CD8-positive, alpha-beta memory T cell (primary cell): ENCODE results near the gene KPTN. TPM values are rescaled to one million over a fixed set of nuclear protein-coding genes. Genes with fewer than 3 reads are reported as not detected.

Experiments
- CTCF ChIA-PET: fragments of 350-600 bp; sonication (Branson Sonifier 250); formaldehyde crosslinking; loops from one replicate; lab custom pipeline; 2021; ENCODE audit warnings: antibody characterized with exemption; lab: Charles Lee
- POLR2A ChIA-PET: fragments of 350-600 bp; sonication (Branson Sonifier 250); formaldehyde crosslinking; loops from one replicate; lab custom pipeline; 2021; ENCODE audit warnings: antibody characterized with exemption; lab: Charles Lee
- DNase-seq, 5 donors: peaks; one replicate each; pipeline versions ENCODE4 v3.0.0 to v3.0.0-alpha.2; 2020 to 2022; ENCODE audit warnings: mixed read lengths in 1 of 5
- H3K27ac ChIP-seq: one replicate; pipeline ENCODE4 v1.7.0; 2013; ENCODE audit warnings: low read depth, mild to moderate bottlenecking, low read length, moderate library complexity
- H3K27me3 ChIP-seq: 2 replicates; pipeline ENCODE4 v1.7.0; 2013; ENCODE audit warnings: low read length, mild to moderate bottlenecking; ENCODE audit not compliant: insufficient read depth, poor library complexity, severe bottlenecking
- H3K36me3 ChIP-seq: 2 replicates; pipeline ENCODE4 v1.7.0; 2013; ENCODE audit warnings: mild to moderate bottlenecking, low read length, moderate library complexity; ENCODE audit not compliant: insufficient read depth
- H3K4me1 ChIP-seq: 2 replicates; pipeline ENCODE4 v1.7.0; 2013; ENCODE audit warnings: mild to moderate bottlenecking, low read length, moderate library complexity; ENCODE audit not compliant: insufficient read depth
- H3K4me3 ChIP-seq: 2 replicates; pipeline ENCODE4 v1.7.0; 2013; ENCODE audit warnings: mild to moderate bottlenecking, low read length
- H3K9me3 ChIP-seq: 2 replicates; pipeline ENCODE4 v1.7.0; 2013; ENCODE audit warnings: mild to moderate bottlenecking, low read length
- H3K27ac Mint-ChIP-seq, 8 donors: one replicate each; pipeline ENCODE4 v1.8.0; 2020 to 2021; ENCODE audit warnings: mixed read lengths in 8 of 8, mild to moderate bottlenecking in 6 of 8, inconsistent platforms in 3 of 8, moderate library complexity in 3 of 8
- H3K27me3 Mint-ChIP-seq, 2 donors: one replicate each; pipeline ENCODE4 v1.8.0; 2020 to 2021; ENCODE audit warnings: mixed read lengths in 2 of 2, mild to moderate bottlenecking in 1 of 2, moderate library complexity in 1 of 2
- H3K36me3 Mint-ChIP-seq, 3 donors: one replicate each; pipeline ENCODE4 v1.8.0; 2020 to 2021; ENCODE audit warnings: mixed read lengths in 3 of 3, inconsistent platforms in 1 of 3, mild to moderate bottlenecking in 1 of 3
- H3K4me1 Mint-ChIP-seq, 3 donors: one replicate each; pipeline ENCODE4 v1.8.0; 2020 to 2021; ENCODE audit warnings: mixed read lengths in 3 of 3, inconsistent platforms in 1 of 3, mild to moderate bottlenecking in 1 of 3
- H3K4me3 Mint-ChIP-seq, 7 donors: one replicate each; pipeline ENCODE4 v1.8.0; 2020 to 2021; ENCODE audit warnings: mixed read lengths in 7 of 7, mild to moderate bottlenecking in 6 of 7, moderate library complexity in 4 of 7, inconsistent platforms in 2 of 7
- H3K9me3 Mint-ChIP-seq, 5 donors: one replicate each; pipeline ENCODE4 v1.8.0; 2020 to 2022; ENCODE audit warnings: mixed read lengths in 5 of 5, mild to moderate bottlenecking in 3 of 5, moderate library complexity in 2 of 5, inconsistent platforms in 1 of 5
- polyA plus RNA-seq: library from polyadenylated mRNA; unstranded; fragments of 300-500 nt; fragmentation: Illumina TruSeq; gene quantifications from one replicate; pipeline ENCODE4 v1.2.3, GENCODE V29; 2021
- total RNA-seq, 2 experiments: library from RNA; stranded (reverse); gene quantifications; one replicate each; pipeline ENCODE4 v1.2.3, GENCODE V29; 2021

KPTN gene
- total and polyA plus RNA-seq, 3 experiments from 2014 or later = 5.9 to 12.4 (median 10.8) TPM

DNA sequence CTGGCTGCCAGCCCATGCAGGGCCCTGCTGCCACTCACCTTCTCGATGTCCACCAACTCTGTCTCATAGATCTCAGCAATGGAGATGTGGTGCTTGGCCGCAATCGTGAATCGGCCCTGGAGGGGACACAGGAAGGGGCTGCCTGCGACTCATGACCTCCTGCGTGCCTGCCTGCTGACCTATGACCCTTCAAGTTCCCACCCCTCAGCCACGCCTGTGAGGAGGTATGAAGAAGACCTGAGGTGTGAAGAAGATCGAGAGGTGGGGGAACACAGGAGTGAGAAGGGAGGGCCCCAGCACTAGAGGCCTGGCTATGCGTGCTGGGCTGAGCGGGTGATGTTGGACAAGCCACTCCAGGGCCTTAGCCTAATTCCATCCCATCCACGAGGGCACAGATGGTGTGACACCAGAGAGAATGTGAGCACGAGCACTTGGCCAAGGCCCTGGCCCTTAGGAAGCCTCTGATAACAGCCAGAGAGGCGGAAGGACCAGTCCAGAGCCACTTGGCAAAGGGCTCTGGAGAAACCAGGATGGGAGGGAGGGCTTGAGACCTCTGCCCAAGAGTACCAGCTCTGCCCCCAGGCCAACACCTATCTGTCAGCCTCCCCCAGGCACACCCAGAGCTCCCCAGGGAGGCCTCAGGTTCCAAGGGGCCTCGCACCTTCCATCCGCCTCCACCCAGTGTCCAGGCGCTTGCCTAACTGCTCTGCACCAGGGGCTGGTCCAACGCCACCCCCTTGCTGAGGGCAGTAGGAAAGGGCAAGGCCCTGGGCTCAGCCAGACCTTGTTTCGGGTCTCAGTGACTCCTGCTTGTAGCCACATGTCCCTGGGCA, 9.6 kb upstream of the KPTN start:
- POLR2A ChIA-PET = no interaction called here

DNA sequence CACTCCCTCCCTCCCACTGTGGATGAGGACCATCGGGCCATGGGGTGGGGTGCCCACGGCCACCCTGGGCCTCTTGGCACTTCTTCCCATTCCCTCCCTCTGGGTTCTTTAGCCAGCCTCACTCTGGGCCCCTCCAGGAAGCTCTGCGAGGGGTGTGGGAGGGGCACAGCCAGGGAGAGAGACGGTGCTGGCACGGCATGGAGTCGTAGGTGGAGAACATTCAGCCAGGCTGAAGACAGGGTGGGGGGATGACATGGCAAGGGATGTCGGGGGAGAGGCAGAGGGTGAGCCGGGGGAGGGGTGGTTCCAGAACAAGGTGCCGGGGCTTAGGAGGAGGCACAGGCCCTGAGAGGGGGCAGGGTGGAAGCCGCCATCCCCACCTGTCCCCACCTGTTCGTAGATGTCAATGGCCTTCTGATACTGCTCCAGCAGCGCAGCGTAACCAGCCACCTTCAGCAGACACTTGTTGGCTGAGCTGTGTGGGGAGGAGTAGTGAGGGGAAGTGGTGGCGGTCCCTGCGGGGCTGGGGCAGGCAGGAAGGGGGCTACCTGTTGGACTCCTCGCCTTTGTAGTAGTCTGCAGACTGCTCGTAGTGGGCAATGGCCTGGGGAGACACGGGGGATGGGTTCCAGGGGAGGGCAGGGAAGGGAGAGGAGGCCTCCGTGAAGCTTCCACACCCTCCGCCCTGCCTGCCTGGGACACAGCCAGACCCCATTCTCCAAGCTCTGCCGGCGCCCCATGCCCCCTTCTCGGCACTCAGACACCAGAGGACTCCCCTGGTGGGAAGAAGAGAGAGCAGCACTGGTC, 8.8 kb upstream of the KPTN start:
- DNase-seq = no peak
- ChIA-PET CTCF (interaction anchor here (1.2 to 1.8 kb wide), 2 partner anchors 17 to 22 kb away, joined by 3 to 5 read pairs; partner anchors contain the start of gene NAPA), POLR2A (no interaction called here)
- Histone ChIP-seq H3K9me3 (no peaks in the 10 kb centered on the region), H3K4me3 (no peak overlapping the region), H3K27ac (no peak overlapping the region), H3K36me3 (peaks cover 9% of the 10 kb centered on the region), H3K4me1 (no peaks in the 10 kb centered on the region), H3K27me3 (no peaks in the 10 kb centered on the region)
- peaks cover 0 to 3% (median 0%) of the 10 kb centered on the region in 3 donors for H3K4me1 Mint-ChIP-seq
- H3K36me3 Mint-ChIP-seq = peaks cover 3 to 75% (median 4%) of the 10 kb centered on the region in 3 donors
- H3K27me3 Mint-ChIP-seq = no peaks in the 10 kb centered on the region
- H3K27ac Mint-ChIP-seq = peak overlapping the region in 1 of 8 donors; percentile 32
- H3K4me3 Mint-ChIP-seq = peak overlapping the region in 1 of 7 donors; percentile 54
- H3K9me3 Mint-ChIP-seq = no peaks in the 10 kb centered on the region

More for the DNA sequence above, 9.6 kb upstream of the KPTN start:
- Mint-ChIP-seq H3K27ac (peak overlapping the region in 3 of 8 donors; percentile 23 to 92 (median 62)), H3K9me3 (no peaks in the 10 kb centered on the region), H3K27me3 (no peaks in the 10 kb centered on the region), H3K36me3 (peaks cover 3 to 77% (median 4%) of the 10 kb centered on the region in 3 donors), H3K4me1 (peaks cover 0 to 3% (median 0%) of the 10 kb centered on the region in 3 donors), H3K4me3 (no peak overlapping the region)
- no peak for DNase-seq
- H3K9me3 ChIP-seq = no peaks in the 10 kb centered on the region
- H3K4me3 ChIP-seq = no peak overlapping the region
- CTCF ChIA-PET = interaction anchor here (1.2 kb wide), 1 partner anchor 18 kb away, joined by 3 read pairs; no protein-coding TSS in a partner anchor
- no peaks in the 10 kb centered on the region for H3K27me3 ChIP-seq
- no peak overlapping the region for H3K27ac ChIP-seq
- H3K36me3 ChIP-seq = peaks cover 9% of the 10 kb centered on the region
- no peaks in the 10 kb centered on the region for H3K4me1 ChIP-seq

DNA sequence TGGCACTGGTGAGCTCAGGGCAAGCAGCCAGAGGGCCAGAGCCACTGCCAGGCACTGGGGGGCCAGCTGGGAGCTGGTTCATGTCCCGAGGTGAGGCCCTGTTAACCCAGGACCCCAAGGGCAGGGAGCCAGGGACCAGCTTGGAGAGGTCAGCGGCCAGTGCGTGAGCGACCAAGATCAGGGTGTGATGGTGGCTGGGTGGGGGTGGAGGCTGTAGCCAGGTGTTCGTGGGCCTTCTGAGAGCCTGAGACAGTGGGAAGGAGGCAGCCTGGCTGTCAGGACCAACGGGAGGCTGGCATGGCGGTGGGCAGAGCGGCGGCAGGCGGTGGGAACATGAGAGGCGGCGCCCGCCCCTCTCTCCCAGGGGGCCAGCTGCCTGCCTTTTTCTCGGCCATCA, 8.1 kb upstream of the KPTN start:
- Mint-ChIP-seq H3K4me3 (peak overlapping the region in 2 of 7 donors; percentile 29 to 54), H3K36me3 (peaks cover 4 to 75% (median 4%) of the 10 kb centered on the region in 3 donors), H3K4me1 (peaks cover 2 to 5% (median 5%) of the 10 kb centered on the region in 3 donors), H3K27ac (no peak overlapping the region), H3K27me3 (no peaks in the 10 kb centered on the region), H3K9me3 (no peaks in the 10 kb centered on the region)
- Histone ChIP-seq H3K4me1 (no peaks in the 10 kb centered on the region), H3K36me3 (peaks cover 9% of the 10 kb centered on the region), H3K27me3 (no peaks in the 10 kb centered on the region), H3K4me3 (no peak overlapping the region), H3K27ac (no peak overlapping the region), H3K9me3 (no peaks in the 10 kb centered on the region)
- CTCF ChIA-PET = interaction anchor here (1.2 to 1.8 kb wide), 2 partner anchors 17 to 23 kb away, joined by 3 to 5 read pairs; partner anchors contain the start of gene NAPA
- DNase-seq = no peak
- POLR2A ChIA-PET = no interaction called here

DNA sequence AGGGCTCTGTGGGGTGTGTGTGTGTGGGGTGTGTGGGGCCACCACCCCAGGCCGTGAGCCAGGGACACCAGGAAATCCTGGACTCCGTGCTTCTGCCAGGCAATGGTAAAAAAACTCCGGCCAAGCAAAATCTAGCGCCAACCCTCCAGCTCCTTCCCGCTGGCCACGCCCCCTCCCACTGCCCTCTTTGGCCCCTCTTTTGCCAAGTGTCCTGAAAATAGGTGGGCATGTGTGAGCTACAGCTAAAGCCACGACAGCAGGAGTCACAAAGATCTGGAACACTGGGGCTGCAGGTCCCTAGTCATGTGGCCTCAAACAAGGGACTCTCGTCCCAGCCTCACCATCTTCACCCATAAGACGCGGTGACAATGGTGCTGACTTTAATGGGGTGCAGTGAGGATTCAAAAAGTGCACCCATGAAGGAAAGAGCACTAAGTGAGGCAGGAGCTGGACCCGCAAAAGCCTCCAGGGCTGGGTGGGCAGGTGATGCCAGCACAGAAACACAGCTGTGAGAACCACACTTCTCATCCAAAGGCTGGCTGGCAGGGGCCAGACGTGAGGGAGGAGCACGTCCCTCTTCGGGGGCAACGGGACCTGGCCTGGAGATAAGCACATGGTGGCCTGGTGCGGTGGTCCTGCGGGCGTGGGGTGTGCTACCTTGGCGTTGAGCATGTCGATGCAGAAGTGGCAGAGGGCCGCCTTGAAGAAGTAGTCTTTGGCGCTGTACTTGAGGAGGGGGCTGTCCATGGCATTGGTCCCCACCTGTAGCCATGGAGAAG, 7.5 kb upstream of the KPTN start:
- peaks cover 9% of the 10 kb centered on the region for H3K36me3 ChIP-seq
- peaks cover 4 to 74% (median 5%) of the 10 kb centered on the region in 3 donors for H3K36me3 Mint-ChIP-seq
- no peak for DNase-seq
- no peaks in the 10 kb centered on the region for H3K27me3 ChIP-seq
- no peaks in the 10 kb centered on the region for H3K27me3 Mint-ChIP-seq
- ChIA-PET CTCF (interaction anchor here (1.8 kb wide), 1 partner anchor 24 kb away, joined by 5 read pairs; the partner anchor contains the start of gene NAPA), POLR2A (no interaction called here)
- H3K9me3 Mint-ChIP-seq = no peaks in the 10 kb centered on the region
- peak overlapping the region in 2 of 8 donors; percentile 5 to 56 for H3K27ac Mint-ChIP-seq
- peaks cover 6 to 11% (median 8%) of the 10 kb centered on the region in 3 donors for H3K4me1 Mint-ChIP-seq
- H3K4me3 ChIP-seq = no peak overlapping the region
- no peak overlapping the region for H3K27ac ChIP-seq
- no peak overlapping the region for H3K4me3 Mint-ChIP-seq
- no peaks in the 10 kb centered on the region for H3K4me1 ChIP-seq
- H3K9me3 ChIP-seq = no peaks in the 10 kb centered on the region

DNA sequence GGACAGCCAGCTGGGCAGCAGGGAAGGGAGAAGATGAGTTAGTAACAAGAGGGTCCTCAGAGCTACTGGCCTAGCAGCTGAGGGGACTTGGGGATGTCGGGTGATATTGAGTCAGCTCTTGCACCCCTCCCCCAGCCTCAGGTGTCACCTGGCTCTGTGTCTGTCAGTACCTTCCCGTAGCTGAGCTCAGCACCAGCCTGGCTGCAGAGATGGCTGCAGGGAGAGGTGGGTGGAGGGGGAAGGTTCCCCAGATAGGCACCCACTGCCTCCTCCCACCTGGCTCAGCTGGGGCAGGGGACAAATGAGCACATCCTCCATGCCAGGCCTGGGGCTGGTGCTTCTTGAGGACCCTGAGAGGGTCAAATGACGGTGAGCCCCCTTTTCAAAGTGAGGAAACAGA, 6.8 kb upstream of the KPTN start:
- H3K36me3 Mint-ChIP-seq = peaks cover 4 to 68% (median 5%) of the 10 kb centered on the region in 3 donors
- peaks cover 6 to 18% (median 15%) of the 10 kb centered on the region in 3 donors for H3K4me1 Mint-ChIP-seq
- ChIA-PET POLR2A (no interaction called here), CTCF (interaction anchor here (0.9 to 1.8 kb wide), 2 partner anchors 24 to 54 kb away, joined by 3 to 5 read pairs; partner anchors contain the start of gene NAPA)
- no peak for DNase-seq
- no peak overlapping the region for H3K4me3 Mint-ChIP-seq
- H3K4me1 ChIP-seq = no peaks in the 10 kb centered on the region
- H3K27me3 Mint-ChIP-seq = no peaks in the 10 kb centered on the region
- peak overlapping the region in 2 of 8 donors; percentile 28 to 72 for H3K27ac Mint-ChIP-seq
- H3K9me3 Mint-ChIP-seq = no peaks in the 10 kb centered on the region
- H3K4me3 ChIP-seq = no peak overlapping the region
- H3K27me3 ChIP-seq = no peaks in the 10 kb centered on the region
- no peak overlapping the region for H3K27ac ChIP-seq
- H3K36me3 ChIP-seq = peaks cover 9% of the 10 kb centered on the region
- H3K9me3 ChIP-seq = no peaks in the 10 kb centered on the region

DNA sequence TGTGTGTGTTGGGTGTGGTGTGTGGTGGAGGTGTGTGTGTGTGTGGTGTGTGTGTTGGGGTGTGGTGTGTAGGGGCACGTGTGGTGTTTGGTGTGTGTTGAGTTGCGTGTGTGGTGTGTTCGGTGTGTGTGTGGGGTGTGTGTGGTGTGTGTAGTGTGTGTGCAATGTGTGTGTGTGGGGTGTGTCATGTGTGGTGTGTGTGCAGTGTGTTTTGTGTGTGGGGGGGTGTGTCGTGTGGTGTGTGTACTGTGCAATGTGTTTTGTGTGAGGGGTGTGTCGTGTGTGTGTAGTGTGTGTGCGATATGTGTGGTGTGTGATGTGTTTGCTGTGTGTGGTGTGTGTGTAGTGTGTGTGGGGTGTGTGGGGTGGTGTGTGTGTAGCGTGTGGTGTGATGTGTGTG, 6.0 kb upstream of the KPTN start:
- DNase-seq = no peak
- Mint-ChIP-seq H3K4me3 (no peak overlapping the region), H3K4me1 (peaks cover 12 to 26% (median 23%) of the 10 kb centered on the region in 3 donors), H3K27ac (peak overlapping the region in 2 of 8 donors; percentile 48 to 70), H3K9me3 (no peaks in the 10 kb centered on the region), H3K27me3 (no peaks in the 10 kb centered on the region), H3K36me3 (peaks cover 4 to 65% (median 5%) of the 10 kb centered on the region in 3 donors)
- ChIA-PET POLR2A (no interaction called here), CTCF (interaction anchor here (0.9 kb wide), 1 partner anchor 53 kb away, joined by 3 read pairs; no protein-coding TSS in a partner anchor)
- Histone ChIP-seq H3K4me3 (no peak overlapping the region), H3K9me3 (no peaks in the 10 kb centered on the region), H3K36me3 (peaks cover 9% of the 10 kb centered on the region), H3K27me3 (no peaks in the 10 kb centered on the region), H3K27ac (no peak overlapping the region), H3K4me1 (peaks cover 8% of the 10 kb centered on the region)
